GM12878 (cell line): ENCODE results near the gene SIPA1. TPM values are rescaled to one million over a fixed set of nuclear protein-coding genes. Genes with fewer than 3 reads are reported as not detected.

Experiments
- BHLHE40 ChIP-seq, 2 experiments: fragments of 450-650 bp in 1 of 2; IDR thresholded peaks; 2 replicates each; pipeline ENCODE4 v1.6.1; 2011 to 2017; ENCODE audit warnings: low read depth in 2 of 2, borderline replicate concordance in 1 of 2, improper control_type of control experiment in 1 of 2, low read length in 1 of 2, mild to moderate bottlenecking in 1 of 2
- CBFB ChIP-seq: IDR thresholded peaks from 2 replicates; pipeline ENCODE4 v1.6.1; 2016; ENCODE audit warnings: antibody characterized with exemption, low read depth
- CHD4 ChIP-seq: fragments of 200-600 bp; sonication (generic); IDR thresholded peaks from 2 replicates; pipeline ENCODE4 v1.6.1; 2016; ENCODE audit warnings: mild to moderate bottlenecking
- ESRRA ChIP-seq: IDR thresholded peaks from 2 replicates; pipeline ENCODE4 v1.6.1; 2012; ENCODE audit warnings: mild to moderate bottlenecking, low read length, improper control_type of control experiment
- GATAD2B ChIP-seq: fragments of 450-650 bp; conservative IDR thresholded peaks from 2 replicates; pipeline ENCODE4 v1.6.1; 2017; ENCODE audit warnings: low read depth, mild to moderate bottlenecking, moderate library complexity
- HDGF ChIP-seq: fragments of 450-650 bp; IDR thresholded peaks from 2 replicates; pipeline ENCODE4 v1.6.1; 2016; ENCODE audit warnings: antibody characterized with exemption
- IKZF1 ChIP-seq: fragments of 450-650 bp; conservative IDR thresholded peaks from 2 replicates; pipeline ENCODE4 v1.6.1; 2017; ENCODE audit warnings: antibody characterized with exemption, mild to moderate bottlenecking
- JUND ChIP-seq: IDR thresholded peaks from 2 replicates; pipeline ENCODE4 v1.6.1; 2012; ENCODE audit warnings: low read depth, mild to moderate bottlenecking, low read length, improper control_type of control experiment, moderate library complexity
- PAX5 ChIP-seq: IDR thresholded peaks from 2 replicates; pipeline ENCODE4 v1.6.1; 2011; ENCODE audit warnings: low read depth, low read length, borderline replicate concordance
- POU2F2 ChIP-seq: IDR thresholded peaks from 3 replicates; pipeline ENCODE4 v1.6.1; 2011; ENCODE audit warnings: low read depth, mild to moderate bottlenecking, low read length, borderline replicate concordance
- RCOR1 ChIP-seq: conservative IDR thresholded peaks from 2 replicates; pipeline ENCODE4 v1.6.1; 2012; ENCODE audit warnings: low read depth, low read length, improper control_type of control experiment
- SIN3A ChIP-seq: IDR thresholded peaks from 2 replicates; pipeline ENCODE4 v1.6.1; 2012; ENCODE audit warnings: low read depth, low read length, improper control_type of control experiment
- SMC3 ChIP-seq: IDR thresholded peaks from 2 replicates; pipeline ENCODE4 v1.6.1; 2011; ENCODE audit warnings: low read length, improper control_type of control experiment, borderline replicate concordance
- SP1 ChIP-seq: IDR thresholded peaks from one replicate; pipeline ENCODE4 v1.6.1; 2011; ENCODE audit warnings: low read depth, low read length
- TCF12 ChIP-seq: IDR thresholded peaks from 2 replicates; pipeline ENCODE4 v1.6.1; 2011; ENCODE audit warnings: low read depth, mild to moderate bottlenecking, low read length
- ZZZ3 ChIP-seq: IDR thresholded peaks from 2 replicates; pipeline ENCODE4 v1.6.1; 2011; ENCODE audit warnings: low read depth; ENCODE audit not compliant: control insufficient read depth, insufficient read length
- polyA plus RNA-seq, 11 experiments: library from polyadenylated mRNA; depleted of rRNA in 4 of 11; unstranded in 6 of 11; stranded (reverse) in 5 of 11; fragments of >200 nt; fragmentation: Nextera tagmentation in 4 of 11; fragmentation: Illumina TruSeq in 1 of 11; extraction: Ambion mirVana in 4 of 11; extraction: Trizol in 1 of 11; gene quantifications; 1 replicate in 1 of 11; 2 replicates in 10 of 11; pipeline versions ENCODE4 v1.2.1 to v1.2.3, GENCODE V29; 2011 to 2016; ENCODE audit warnings: inconsistent platforms in 2 of 11, missing spikeins in 2 of 11, low read depth in 1 of 11
- total RNA-seq, 4 experiments: library from RNA; depleted of rRNA in 3 of 4; stranded (reverse); fragments of >200 nt in 3 of 4; fragmentation: Illumina TruSeq in 1 of 4; extraction: Trizol in 1 of 4; gene quantifications; 2 replicates each; pipeline versions ENCODE4 v1.2.1 to v1.2.3, GENCODE V29; 2013 to 2021
- TF ChIP-seq, protein P1 (sequence below): fragments of 450-650 bp; formaldehyde crosslinking; IDR thresholded peaks from 2 replicates; pipeline ENCODE4 v1.4.0; 2020; ENCODE audit warnings: mild to moderate bottlenecking, moderate library complexity
- TF ChIP-seq, protein P2 (sequence below): fragments of 150-350 bp; IDR thresholded peaks from 2 replicates; pipeline ENCODE4 v1.6.1; 2016; ENCODE audit warnings: low read depth, low read length

SIPA1 gene
- total and polyA plus RNA-seq, 10 of the 15 experiments (the other 5 are each of a cell fraction or from before 2014, with no cell fraction given), result 1.0 to 139 (median 33.4) TPM

- TF ChIP-seq ZZZ3 (no peak), HDGF (peak; percentile 89), RCOR1 (0 out of 2 replicates have a peak, but pooled peaks have one; percentile 70), IKZF1 (0 out of 2 replicates have a peak, but pooled peaks have one; percentile 15), SIN3A (0 out of 2 replicates have a peak, but pooled peaks have one; percentile 35), JUND (0 out of 2 replicates have a peak, but pooled peaks have one; percentile 10), PAX5 (no peak), POU2F2 (no peak), BHLHE40 (IDR thresholded peaks at IDR 0.05; ENCODE audit: borderline replicate concordance in 1 of 2, low read depth in 2 of 2, low read length in 1 of 2) (0 out of 4 replicates have a peak, but pooled peaks of 1 of the 2 experiments have one; percentile 6), SP1 (peak; percentile 64), ESRRA (no peak), CHD4 (no peak), GATAD2B (0 out of 2 replicates have a peak, but pooled peaks have one; percentile 45), TCF12 (0 out of 2 replicates have a peak, but pooled peaks have one; percentile 24), CBFB (peak; percentile 76; the same call in 1 of the 2 replicates), SMC3 (0 out of 2 replicates have a peak, but pooled peaks have one; percentile 5)
- TF ChIP-seq, protein P1, sequence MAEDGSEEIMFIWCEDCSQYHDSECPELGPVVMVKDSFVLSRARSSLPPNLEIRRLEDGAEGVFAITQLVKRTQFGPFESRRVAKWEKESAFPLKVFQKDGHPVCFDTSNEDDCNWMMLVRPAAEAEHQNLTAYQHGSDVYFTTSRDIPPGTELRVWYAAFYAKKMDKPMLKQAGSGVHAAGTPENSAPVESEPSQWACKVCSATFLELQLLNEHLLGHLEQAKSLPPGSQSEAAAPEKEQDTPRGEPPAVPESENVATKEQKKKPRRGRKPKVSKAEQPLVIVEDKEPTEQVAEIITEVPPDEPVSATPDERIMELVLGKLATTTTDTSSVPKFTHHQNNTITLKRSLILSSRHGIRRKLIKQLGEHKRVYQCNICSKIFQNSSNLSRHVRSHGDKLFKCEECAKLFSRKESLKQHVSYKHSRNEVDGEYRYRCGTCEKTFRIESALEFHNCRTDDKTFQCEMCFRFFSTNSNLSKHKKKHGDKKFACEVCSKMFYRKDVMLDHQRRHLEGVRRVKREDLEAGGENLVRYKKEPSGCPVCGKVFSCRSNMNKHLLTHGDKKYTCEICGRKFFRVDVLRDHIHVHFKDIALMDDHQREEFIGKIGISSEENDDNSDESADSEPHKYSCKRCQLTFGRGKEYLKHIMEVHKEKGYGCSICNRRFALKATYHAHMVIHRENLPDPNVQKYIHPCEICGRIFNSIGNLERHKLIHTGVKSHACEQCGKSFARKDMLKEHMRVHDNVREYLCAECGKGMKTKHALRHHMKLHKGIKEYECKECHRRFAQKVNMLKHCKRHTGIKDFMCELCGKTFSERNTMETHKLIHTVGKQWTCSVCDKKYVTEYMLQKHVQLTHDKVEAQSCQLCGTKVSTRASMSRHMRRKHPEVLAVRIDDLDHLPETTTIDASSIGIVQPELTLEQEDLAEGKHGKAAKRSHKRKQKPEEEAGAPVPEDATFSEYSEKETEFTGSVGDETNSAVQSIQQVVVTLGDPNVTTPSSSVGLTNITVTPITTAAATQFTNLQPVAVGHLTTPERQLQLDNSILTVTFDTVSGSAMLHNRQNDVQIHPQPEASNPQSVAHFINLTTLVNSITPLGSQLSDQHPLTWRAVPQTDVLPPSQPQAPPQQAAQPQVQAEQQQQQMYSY (CRISPR knock-in tag), result no peak
- TF ChIP-seq, protein P2, sequence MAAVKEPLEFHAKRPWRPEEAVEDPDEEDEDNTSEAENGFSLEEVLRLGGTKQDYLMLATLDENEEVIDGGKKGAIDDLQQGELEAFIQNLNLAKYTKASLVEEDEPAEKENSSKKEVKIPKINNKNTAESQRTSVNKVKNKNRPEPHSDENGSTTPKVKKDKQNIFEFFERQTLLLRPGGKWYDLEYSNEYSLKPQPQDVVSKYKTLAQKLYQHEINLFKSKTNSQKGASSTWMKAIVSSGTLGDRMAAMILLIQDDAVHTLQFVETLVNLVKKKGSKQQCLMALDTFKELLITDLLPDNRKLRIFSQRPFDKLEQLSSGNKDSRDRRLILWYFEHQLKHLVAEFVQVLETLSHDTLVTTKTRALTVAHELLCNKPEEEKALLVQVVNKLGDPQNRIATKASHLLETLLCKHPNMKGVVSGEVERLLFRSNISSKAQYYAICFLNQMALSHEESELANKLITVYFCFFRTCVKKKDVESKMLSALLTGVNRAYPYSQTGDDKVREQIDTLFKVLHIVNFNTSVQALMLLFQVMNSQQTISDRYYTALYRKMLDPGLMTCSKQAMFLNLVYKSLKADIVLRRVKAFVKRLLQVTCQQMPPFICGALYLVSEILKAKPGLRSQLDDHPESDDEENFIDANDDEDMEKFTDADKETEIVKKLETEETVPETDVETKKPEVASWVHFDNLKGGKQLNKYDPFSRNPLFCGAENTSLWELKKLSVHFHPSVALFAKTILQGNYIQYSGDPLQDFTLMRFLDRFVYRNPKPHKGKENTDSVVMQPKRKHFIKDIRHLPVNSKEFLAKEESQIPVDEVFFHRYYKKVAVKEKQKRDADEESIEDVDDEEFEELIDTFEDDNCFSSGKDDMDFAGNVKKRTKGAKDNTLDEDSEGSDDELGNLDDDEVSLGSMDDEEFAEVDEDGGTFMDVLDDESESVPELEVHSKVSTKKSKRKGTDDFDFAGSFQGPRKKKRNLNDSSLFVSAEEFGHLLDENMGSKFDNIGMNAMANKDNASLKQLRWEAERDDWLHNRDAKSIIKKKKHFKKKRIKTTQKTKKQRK, result no peak
- TF ChIP-seq, all 136 proteins: peak for 22
Observed at GRCh38 chr11:65589444-65590239, 48.3 kb upstream of the SIPA1 start (continued).
